IgD-negative memory B cell (primary cell): Measurements from ENCODE around the gene CD63. TPM values are rescaled to one million over a fixed set of nuclear protein-coding genes. Genes with fewer than 3 reads are reported as not detected.
A peak's percentile ranks its signal among the peaks of the same experiment; 100 is the strongest.

Experiments used
- H3K27ac Mint-ChIP-seq, 3 donors: one replicate each; pipeline ENCODE4 v1.8.0; 2020 to 2022; ENCODE audit warnings: mild to moderate bottlenecking in 3 of 3, mixed read lengths in 3 of 3, moderate library complexity in 1 of 3
- H3K27me3 Mint-ChIP-seq: one replicate; pipeline ENCODE4 v1.8.0; 2021; ENCODE audit warnings: mixed read lengths
- H3K36me3 Mint-ChIP-seq: one replicate; pipeline ENCODE4 v1.8.0; 2020; ENCODE audit warnings: mild to moderate bottlenecking, mixed read lengths
- H3K4me1 Mint-ChIP-seq, 3 donors: one replicate each; pipeline ENCODE4 v1.8.0; 2020 to 2022; ENCODE audit warnings: mixed read lengths in 3 of 3, mild to moderate bottlenecking in 1 of 3
- H3K4me3 Mint-ChIP-seq, 4 donors: one replicate each; pipeline ENCODE4 v1.8.0; 2020 to 2022; ENCODE audit warnings: mild to moderate bottlenecking in 4 of 4, mixed read lengths in 4 of 4, moderate library complexity in 3 of 4
- H3K9me3 Mint-ChIP-seq, 3 donors: one replicate each; pipeline ENCODE4 v1.8.0; 2020 to 2021; ENCODE audit warnings: mixed read lengths in 3 of 3, mild to moderate bottlenecking in 1 of 3
- polyA plus RNA-seq: library from polyadenylated mRNA; unstranded; fragments of 300-500 nt; fragmentation: Illumina TruSeq; gene quantifications from one replicate; pipeline ENCODE4 v1.2.3, GENCODE V29; 2021

CD63 gene
- polyA plus RNA-seq, 1 donor from 2014 or later, result 171 TPM

GRCh38 chr12:55732288-55732687 is 3.5 kb upstream of the CD63 start:
- Mint-ChIP-seq H3K4me3 (peak overlapping the region in 2 of 4 donors; percentile 28 to 45), H3K27me3 (no peaks in the 10 kb centered on the region), H3K4me1 (peaks cover 17 to 22% (median 18%) of the 10 kb centered on the region in 3 donors), H3K9me3 (no peaks in the 10 kb centered on the region), H3K27ac (no peak overlapping the region), H3K36me3 (no peaks in the 10 kb centered on the region)

GRCh38 chr12:55729819-55730818 is 1.3 kb upstream of the CD63 start:
- Mint-ChIP-seq H3K4me1 (peaks cover 24 to 27% (median 26%) of the 10 kb centered on the region in 3 donors), H3K27ac (peak overlapping the region; percentile 36 to 93 (median 90)), H3K4me3 (peak overlapping the region; percentile 87 to 97 (median 92)), H3K36me3 (no peaks in the 10 kb centered on the region), H3K9me3 (no peaks in the 10 kb centered on the region), H3K27me3 (no peaks in the 10 kb centered on the region)

- peaks cover 29 to 34% (median 34%) of the 10 kb centered on the region in 3 donors for H3K4me1 Mint-ChIP-seq
- H3K4me3 Mint-ChIP-seq, result peak overlapping the region; percentile 89 to 94 (median 90)
- peak overlapping the region in 1 of 3 donors; percentile 87 for H3K27ac Mint-ChIP-seq
- H3K27me3 Mint-ChIP-seq, result no peaks in the 10 kb centered on the region
- no peaks in the 10 kb centered on the region for H3K36me3 Mint-ChIP-seq
- no peaks in the 10 kb centered on the region for H3K9me3 Mint-ChIP-seq
Measured at GRCh38 chr12:55728186-55728938, 447 bp downstream of the CD63 start.

- Mint-ChIP-seq H3K9me3 (no peaks in the 10 kb centered on the region), H3K27me3 (no peaks in the 10 kb centered on the region), H3K27ac (peak overlapping the region; percentile 75 to 87 (median 76)), H3K4me3 (peak overlapping the region; percentile 80 to 94 (median 90)), H3K36me3 (no peaks in the 10 kb centered on the region), H3K4me1 (peaks cover 31 to 37% (median 35%) of the 10 kb centered on the region in 3 donors)
Measured at GRCh38 chr12:55727643-55728185, 1.1 kb downstream of the CD63 start.

- no peaks in the 10 kb centered on the region for H3K9me3 Mint-ChIP-seq
- peaks cover 31 to 37% (median 35%) of the 10 kb centered on the region in 3 donors for H3K4me1 Mint-ChIP-seq
- H3K4me3 Mint-ChIP-seq, result peak overlapping the region; percentile 80 to 94 (median 90)
- H3K27me3 Mint-ChIP-seq, result no peaks in the 10 kb centered on the region
- no peaks in the 10 kb centered on the region for H3K36me3 Mint-ChIP-seq
- H3K27ac Mint-ChIP-seq, result peak overlapping the region; percentile 67 to 87 (median 75)
Measured at GRCh38 chr12:55726971-55727370, 1.8 kb downstream of the CD63 start.

GRCh38 chr12:55725556-55725955 is 3.3 kb downstream of the CD63 start:
- peak overlapping the region in 3 of 4 donors; percentile 3 to 69 (median 67) for H3K4me3 Mint-ChIP-seq
- H3K36me3 Mint-ChIP-seq, result no peaks in the 10 kb centered on the region
- H3K4me1 Mint-ChIP-seq, result peaks cover 32 to 33% (median 32%) of the 10 kb centered on the region in 3 donors
- H3K27ac Mint-ChIP-seq, result peak overlapping the region in 1 of 3 donors; percentile 37
- H3K27me3 Mint-ChIP-seq, result no peaks in the 10 kb centered on the region
- no peaks in the 10 kb centered on the region for H3K9me3 Mint-ChIP-seq

GRCh38 chr12:55724940-55725309 is 3.9 kb downstream of the CD63 start:
- peaks cover 26 to 27% (median 26%) of the 10 kb centered on the region in 3 donors for H3K4me1 Mint-ChIP-seq
- peak overlapping the region in 2 of 3 donors; percentile 37 to 60 for H3K27ac Mint-ChIP-seq
- H3K27me3 Mint-ChIP-seq, result no peaks in the 10 kb centered on the region
- H3K36me3 Mint-ChIP-seq, result no peaks in the 10 kb centered on the region
- H3K4me3 Mint-ChIP-seq, result peak overlapping the region; percentile 6 to 69 (median 32)
- no peaks in the 10 kb centered on the region for H3K9me3 Mint-ChIP-seq

- H3K36me3 Mint-ChIP-seq, result no peaks in the 10 kb centered on the region
- peaks cover 22 to 26% (median 23%) of the 10 kb centered on the region in 3 donors for H3K4me1 Mint-ChIP-seq
- peak overlapping the region in 3 of 4 donors; percentile 6 to 69 (median 43) for H3K4me3 Mint-ChIP-seq
- H3K27ac Mint-ChIP-seq, result peak overlapping the region in 2 of 3 donors; percentile 37 to 60
- no peaks in the 10 kb centered on the region for H3K27me3 Mint-ChIP-seq
- H3K9me3 Mint-ChIP-seq, result no peaks in the 10 kb centered on the region
Measured at GRCh38 chr12:55724226-55724939, 4.4 kb downstream of the CD63 start.

- H3K27ac Mint-ChIP-seq, result peak overlapping the region in 2 of 3 donors; percentile 37 to 59
- H3K4me3 Mint-ChIP-seq, result peak overlapping the region in 1 of 4 donors; percentile 75
- H3K27me3 Mint-ChIP-seq, result no peaks in the 10 kb centered on the region
- H3K4me1 Mint-ChIP-seq, result peaks cover 23 to 29% (median 23%) of the 10 kb centered on the region in 3 donors
- H3K36me3 Mint-ChIP-seq, result no peaks in the 10 kb centered on the region
- no peaks in the 10 kb centered on the region for H3K9me3 Mint-ChIP-seq
Measured at GRCh38 chr12:55723516-55724225, 5.1 kb downstream of the CD63 start.

- Mint-ChIP-seq H3K9me3 (no peaks in the 10 kb centered on the region), H3K36me3 (no peaks in the 10 kb centered on the region), H3K27me3 (no peaks in the 10 kb centered on the region), H3K4me1 (peaks cover 23 to 35% (median 27%) of the 10 kb centered on the region in 3 donors), H3K27ac (peak overlapping the region in 1 of 3 donors; percentile 59), H3K4me3 (peak overlapping the region in 1 of 4 donors; percentile 75)
Measured at GRCh38 chr12:55722948-55723347, 5.9 kb downstream of the CD63 start.

GRCh38 chr12:55721601-55722213 is 7.1 kb downstream of the CD63 start:
- H3K27ac Mint-ChIP-seq, result peak overlapping the region in 1 of 3 donors; percentile 10
- peaks cover 19 to 38% (median 23%) of the 10 kb centered on the region in 3 donors for H3K4me1 Mint-ChIP-seq
- H3K36me3 Mint-ChIP-seq, result no peaks in the 10 kb centered on the region
- no peaks in the 10 kb centered on the region for H3K27me3 Mint-ChIP-seq
- H3K9me3 Mint-ChIP-seq, result no peaks in the 10 kb centered on the region
- peak overlapping the region in 2 of 4 donors; percentile 47 to 52 for H3K4me3 Mint-ChIP-seq

- peak overlapping the region in 1 of 3 donors; percentile 56 for H3K27ac Mint-ChIP-seq
- H3K4me1 Mint-ChIP-seq, result peaks cover 21 to 33% (median 21%) of the 10 kb centered on the region in 3 donors
- H3K36me3 Mint-ChIP-seq, result no peaks in the 10 kb centered on the region
- no peaks in the 10 kb centered on the region for H3K27me3 Mint-ChIP-seq
- no peaks in the 10 kb centered on the region for H3K9me3 Mint-ChIP-seq
- H3K4me3 Mint-ChIP-seq, result no peak overlapping the region
Measured at GRCh38 chr12:55720894-55721444, 7.8 kb downstream of the CD63 start.

- Mint-ChIP-seq H3K36me3 (no peaks in the 10 kb centered on the region), H3K4me3 (peak within 1 kb of the TSS in 1 of 4 donors; percentile 35), H3K27ac (peak within 1 kb of the TSS in 1 of 3 donors; percentile 56), H3K4me1 (peaks cover 23 to 38% (median 28%) of the 10 kb centered on the region in 3 donors), H3K27me3 (no peaks in the 10 kb centered on the region), H3K9me3 (no peaks in the 10 kb centered on the region)
Measured at GRCh38 chr12:55720071-55720564, 8.7 kb downstream of the CD63 start, which contains the start of gene RDH5. TSS of gene RDH5 (plus strand) at chr12:55720393. CDS start at chr12:55721185, 792 bp downstream.
